Subcutaneous adipose tissue (tissue), 4 donors: ENCODE data around the gene TTLL9. TPM values are rescaled to one million over a fixed set of nuclear protein-coding genes. Genes with fewer than 3 reads are reported as not detected.

Experiments used
- total RNA-seq, 4 donors: library from RNA; depleted of rRNA; stranded (reverse); fragments of >200 nt; gene quantifications; one replicate each; pipeline ENCODE4 v1.1.0, GENCODE V29; 2016
- TF ChIP-seq, protein P1 (sequence below): fragments of 450-650 bp; IDR thresholded peaks from one replicate; pipeline ENCODE4 v1.5.1; 2016; ENCODE audit warnings: low read depth, mild to moderate bottlenecking, control low read depth, antibody characterized with exemption, moderate library complexity

The TTLL9 gene
- total RNA-seq, 4 donors from 2014 or later: 0.38 to 0.66 (median 0.51) TPM; not detected in 1

DNA sequence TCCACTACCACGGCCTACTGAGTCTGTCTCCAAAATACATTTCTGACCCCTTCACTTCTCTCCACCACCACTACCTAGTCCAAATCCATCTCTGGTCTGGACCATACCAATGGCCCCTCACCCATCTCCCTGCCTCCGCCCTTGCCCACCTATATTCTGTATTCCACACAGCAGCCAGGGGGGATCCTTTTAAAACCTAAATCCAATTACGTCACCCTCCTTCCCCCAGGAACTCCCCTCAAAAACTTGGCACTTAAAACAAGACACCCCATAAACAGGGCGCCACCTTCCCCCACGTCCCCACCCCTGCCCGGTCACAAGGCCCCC, 80.7 kb downstream of the TTLL9 start:
- TF ChIP-seq, protein P1, sequence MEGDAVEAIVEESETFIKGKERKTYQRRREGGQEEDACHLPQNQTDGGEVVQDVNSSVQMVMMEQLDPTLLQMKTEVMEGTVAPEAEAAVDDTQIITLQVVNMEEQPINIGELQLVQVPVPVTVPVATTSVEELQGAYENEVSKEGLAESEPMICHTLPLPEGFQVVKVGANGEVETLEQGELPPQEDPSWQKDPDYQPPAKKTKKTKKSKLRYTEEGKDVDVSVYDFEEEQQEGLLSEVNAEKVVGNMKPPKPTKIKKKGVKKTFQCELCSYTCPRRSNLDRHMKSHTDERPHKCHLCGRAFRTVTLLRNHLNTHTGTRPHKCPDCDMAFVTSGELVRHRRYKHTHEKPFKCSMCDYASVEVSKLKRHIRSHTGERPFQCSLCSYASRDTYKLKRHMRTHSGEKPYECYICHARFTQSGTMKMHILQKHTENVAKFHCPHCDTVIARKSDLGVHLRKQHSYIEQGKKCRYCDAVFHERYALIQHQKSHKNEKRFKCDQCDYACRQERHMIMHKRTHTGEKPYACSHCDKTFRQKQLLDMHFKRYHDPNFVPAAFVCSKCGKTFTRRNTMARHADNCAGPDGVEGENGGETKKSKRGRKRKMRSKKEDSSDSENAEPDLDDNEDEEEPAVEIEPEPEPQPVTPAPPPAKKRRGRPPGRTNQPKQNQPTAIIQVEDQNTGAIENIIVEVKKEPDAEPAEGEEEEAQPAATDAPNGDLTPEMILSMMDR: no peak

DNA sequence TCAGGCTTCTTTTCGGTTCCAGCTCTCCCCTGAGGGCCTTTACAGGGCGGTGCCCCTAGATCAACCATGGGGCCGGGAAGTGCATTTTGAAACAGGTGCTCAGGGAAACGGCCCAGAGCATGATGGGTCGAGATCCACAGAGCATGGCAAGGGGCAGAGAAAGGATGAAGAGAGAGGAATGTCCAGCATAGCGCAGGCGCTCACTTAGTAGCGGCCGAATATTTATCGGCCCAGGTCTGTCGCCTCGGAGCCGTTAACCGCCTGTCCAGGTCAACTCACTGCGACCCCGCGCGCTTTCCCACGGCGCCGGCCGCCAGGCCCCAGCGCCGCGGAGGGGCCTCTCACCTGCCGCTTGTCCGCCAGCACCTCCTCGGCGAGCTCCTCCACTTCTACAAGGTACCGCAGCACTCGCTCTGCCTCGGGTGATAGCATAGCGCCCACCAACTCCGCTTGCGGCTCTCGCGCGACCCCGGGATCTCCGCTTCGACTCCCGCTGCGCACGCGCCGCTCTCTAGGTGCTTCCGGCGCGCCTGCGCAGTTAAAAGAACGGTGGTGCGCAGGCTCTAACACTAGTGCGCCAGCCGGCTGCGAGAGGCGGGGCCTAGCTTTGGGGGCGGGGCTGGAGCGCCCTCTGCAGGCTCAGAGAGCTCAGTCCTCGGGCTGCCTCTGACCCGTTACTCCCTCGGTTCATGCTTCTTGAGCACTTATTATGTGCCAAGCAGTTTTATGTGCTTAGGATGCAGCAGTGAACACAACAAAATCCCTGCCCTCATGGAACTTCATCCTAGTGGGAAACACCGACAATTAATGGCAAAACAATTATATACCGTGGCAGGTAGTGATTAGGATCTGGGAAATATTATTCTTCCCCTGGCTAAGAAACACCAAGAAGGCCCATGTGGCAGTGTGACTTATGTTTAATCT, 81.4 kb downstream of the TTLL9 start, which contains the start of gene PDRG1:
Gene PDRG1 (minus strand): TSS at position 517 of the 924 bp plus-strand sequence. CDS start 85 bp downstream, at position 432.
- TF ChIP-seq, protein P1: no peak

DNA sequence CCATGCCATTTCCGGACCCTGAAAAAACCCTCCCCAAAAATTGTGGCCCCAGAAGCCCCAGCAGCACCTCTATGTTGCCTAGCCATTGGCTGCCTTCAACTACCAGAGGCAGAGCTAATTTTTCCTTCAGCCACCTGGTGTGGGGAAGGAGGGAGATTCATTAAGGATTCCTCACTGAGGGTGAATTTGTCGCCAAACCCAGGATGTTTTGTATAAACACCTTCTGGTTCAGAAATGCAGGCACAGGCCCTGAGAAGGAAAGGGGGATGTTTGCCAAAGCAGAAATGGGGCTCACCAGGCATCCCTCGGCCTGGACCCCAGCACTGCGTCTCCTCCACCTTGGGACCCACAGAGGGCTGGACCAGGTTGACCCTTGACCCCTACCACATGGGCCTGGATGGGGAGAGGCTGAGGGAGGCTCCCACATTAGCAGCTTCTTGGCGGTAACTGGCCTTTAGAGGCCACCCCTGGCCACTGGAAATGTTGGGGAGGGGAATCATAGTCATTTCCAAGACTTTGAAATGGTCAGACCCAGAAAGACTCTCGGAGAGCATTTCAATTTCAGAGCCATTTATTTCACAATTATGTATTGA, 83.2 kb downstream of the TTLL9 start:
- TF ChIP-seq, protein P1: no peak

DNA sequence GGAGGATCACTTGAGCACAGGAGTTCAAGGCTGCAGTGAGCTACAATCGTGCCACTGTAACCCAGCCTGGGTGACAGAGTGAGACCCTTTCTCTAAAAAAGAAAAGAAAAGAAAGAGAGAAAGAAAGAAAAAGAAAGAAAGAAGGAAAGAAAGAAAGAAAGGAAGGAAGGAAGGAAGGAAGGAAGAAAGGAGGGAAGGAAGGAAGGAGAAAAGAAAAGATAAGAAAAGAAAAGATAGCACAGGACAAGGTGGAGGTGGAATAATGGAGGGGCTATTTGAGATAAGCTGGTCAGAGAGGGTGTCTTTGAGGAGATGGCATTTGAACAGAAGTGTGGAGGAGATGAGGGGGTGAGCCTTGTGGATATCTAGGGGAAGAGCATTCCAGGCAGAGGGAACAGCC, 84.1 kb downstream of the TTLL9 start:
- TF ChIP-seq, protein P1: no peak

DNA sequence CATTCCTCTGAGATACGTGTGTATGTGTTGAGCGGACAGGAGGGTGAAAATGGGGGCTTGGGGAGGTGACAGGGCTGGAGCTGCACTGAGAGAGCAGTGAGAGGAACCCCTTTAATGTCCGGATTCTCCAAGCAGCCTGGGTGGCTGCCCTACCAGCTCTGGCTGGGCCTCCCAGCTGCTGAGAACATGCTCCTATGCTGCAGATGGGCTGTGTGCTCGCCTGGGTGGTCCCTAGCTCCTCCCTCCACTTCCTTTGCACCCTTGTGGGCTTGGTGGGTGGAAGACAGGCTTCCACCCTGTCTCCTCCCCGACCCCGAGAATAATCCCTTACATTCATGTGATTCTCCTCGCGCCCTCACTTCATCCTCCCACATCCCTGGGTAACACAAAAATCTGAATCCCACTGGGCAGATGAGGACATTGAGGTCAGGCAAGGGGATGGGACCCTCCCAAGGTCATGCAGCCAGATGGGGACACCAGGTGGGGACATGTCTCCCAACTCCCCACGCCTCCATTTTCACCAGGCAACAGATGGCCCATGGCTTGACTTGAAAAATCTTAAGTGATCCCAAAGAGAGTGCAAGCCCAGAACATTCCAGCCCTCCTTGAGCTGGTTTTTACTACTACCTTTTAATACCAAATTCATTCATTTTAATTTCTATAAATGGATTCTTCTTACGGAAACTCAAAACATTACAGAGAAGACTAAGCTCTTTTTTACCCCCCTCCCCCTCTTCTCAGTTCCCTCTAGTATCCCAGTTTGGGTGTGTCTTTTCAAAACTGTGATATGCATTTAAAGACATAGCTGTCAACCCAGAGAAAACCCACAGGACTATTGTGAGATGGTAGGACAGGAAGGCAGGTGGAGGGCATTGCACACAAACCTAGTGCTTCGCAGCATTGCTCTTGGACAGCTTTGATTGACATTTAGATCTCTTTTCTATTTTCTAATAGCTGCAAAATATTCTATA, 86.4 kb downstream of the TTLL9 start:
- TF ChIP-seq, protein P1: no peak

DNA sequence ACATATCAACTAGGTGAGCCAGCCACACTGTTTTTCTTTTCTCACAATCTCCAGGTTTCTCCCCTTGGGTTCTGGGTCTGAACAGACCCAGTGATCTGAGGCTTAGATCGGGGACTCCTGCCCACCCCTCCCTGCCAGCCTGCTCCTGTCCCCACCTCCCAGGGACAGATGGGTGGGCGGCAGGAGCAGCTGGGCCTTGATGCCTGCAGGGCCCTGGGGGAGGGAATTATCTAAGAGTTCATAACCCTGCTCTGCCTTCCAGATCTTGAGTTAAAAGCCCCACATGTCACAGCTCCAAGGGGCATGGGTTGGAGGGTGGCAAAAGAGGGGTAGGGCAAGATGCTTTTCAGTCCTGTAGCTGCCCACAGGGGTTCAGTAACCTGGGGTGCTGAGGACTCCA, 92.3 kb downstream of the TTLL9 start:
- TF ChIP-seq, protein P1: no peak
